KMS-11 (cell line): ENCODE data around the gene CLN5.

Source experiments
- H2AFZ ChIP-seq: fragments of 200-600 bp; sonication (generic); 2 replicates; pipeline ENCODE4 v1.6.1; 2016; ENCODE audit warnings: antibody characterized with exemption, mixed run types, low read depth
- H3K27ac ChIP-seq: fragments of 200-600 bp; sonication (generic); 2 replicates; pipeline ENCODE4 v1.6.1; 2016; ENCODE audit warnings: mild to moderate bottlenecking, mixed run types
- H3K27me3 ChIP-seq: fragments of 200-600 bp; sonication (generic); 2 replicates; pipeline ENCODE4 v1.6.1; 2017; ENCODE audit warnings: mild to moderate bottlenecking, low read depth, mixed run types, moderate library complexity; ENCODE audit not compliant: insufficient read depth
- H3K36me3 ChIP-seq: fragments of 200-600 bp; sonication (generic); 2 replicates; pipeline ENCODE4 v1.6.1; 2017; ENCODE audit warnings: mild to moderate bottlenecking, mixed run types; ENCODE audit not compliant: insufficient read depth
- H3K4me1 ChIP-seq: fragments of 200-600 bp; sonication (generic); 2 replicates; pipeline ENCODE4 v1.6.1; 2016; ENCODE audit warnings: mild to moderate bottlenecking, low read depth, mixed run types; ENCODE audit not compliant: poor library complexity, severe bottlenecking
- H3K4me2 ChIP-seq: fragments of 200-600 bp; sonication (generic); 2 replicates; pipeline ENCODE4 v1.7.0; 2016; ENCODE audit warnings: mild to moderate bottlenecking, mixed run types
- H3K4me3 ChIP-seq: fragments of 200-600 bp; sonication (generic); IDR thresholded peaks from 2 replicates; pipeline ENCODE4 v1.6.1; 2017; ENCODE audit warnings: low read depth, low read length, mixed read lengths; ENCODE audit not compliant: insufficient read depth
- H3K79me2 ChIP-seq: fragments of 200-600 bp; sonication (generic); 2 replicates; pipeline ENCODE4 v1.6.1; 2016; ENCODE audit warnings: low read depth, mixed run types; ENCODE audit not compliant: insufficient read depth
- H3K9ac ChIP-seq: fragments of 200-600 bp; sonication (generic); 2 replicates; pipeline ENCODE4 v1.6.1; 2016; ENCODE audit warnings: mild to moderate bottlenecking, mixed run types
- H4K20me1 ChIP-seq: fragments of 200-600 bp; sonication (generic); 2 replicates; pipeline ENCODE4 v1.6.1; 2016; ENCODE audit warnings: mild to moderate bottlenecking, mixed run types; ENCODE audit not compliant: insufficient read depth
- CTCF ChIP-seq: fragments of 200-600 bp; sonication (generic); conservative IDR thresholded peaks from 2 replicates; pipeline ENCODE4 v1.6.1; 2017; ENCODE audit warnings: low read depth, mild to moderate bottlenecking, antibody characterized with exemption, low read length, moderate library complexity, mixed read lengths

Gene CLN5

DNA sequence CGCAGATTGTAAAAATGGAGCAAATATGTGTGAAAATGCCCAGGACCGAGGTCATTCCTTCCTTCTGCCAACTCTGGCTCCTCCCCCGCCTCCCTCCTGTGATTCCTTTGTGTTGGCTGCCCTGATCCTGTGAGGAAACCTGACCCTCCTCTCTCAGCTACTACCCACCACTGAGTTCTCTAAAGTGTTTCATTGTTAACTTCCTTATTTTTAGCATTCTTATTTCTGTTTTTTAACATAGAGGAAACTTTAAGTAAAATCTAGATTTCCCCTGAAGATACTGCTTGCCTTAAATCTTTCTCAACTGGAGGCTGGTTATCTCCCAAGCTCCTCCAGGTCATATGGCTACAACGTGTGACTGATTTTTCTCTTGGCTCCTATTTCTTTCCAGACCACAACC, 56.8 kb downstream of the CLN5 start:
- Histone ChIP-seq H4K20me1 (no peaks in the 10 kb centered on the region), H3K27ac (no peak overlapping the region), H3K4me1 (no peaks in the 10 kb centered on the region), H3K79me2 (no peaks in the 10 kb centered on the region), H2AFZ (no peak overlapping the region), H3K36me3 (no peaks in the 10 kb centered on the region), H3K4me3 (no peak overlapping the region), H3K9ac (no peak overlapping the region), H3K4me2 (no peak overlapping the region), H3K27me3 (no peaks in the 10 kb centered on the region)
- TF ChIP-seq CTCF = no peak

DNA sequence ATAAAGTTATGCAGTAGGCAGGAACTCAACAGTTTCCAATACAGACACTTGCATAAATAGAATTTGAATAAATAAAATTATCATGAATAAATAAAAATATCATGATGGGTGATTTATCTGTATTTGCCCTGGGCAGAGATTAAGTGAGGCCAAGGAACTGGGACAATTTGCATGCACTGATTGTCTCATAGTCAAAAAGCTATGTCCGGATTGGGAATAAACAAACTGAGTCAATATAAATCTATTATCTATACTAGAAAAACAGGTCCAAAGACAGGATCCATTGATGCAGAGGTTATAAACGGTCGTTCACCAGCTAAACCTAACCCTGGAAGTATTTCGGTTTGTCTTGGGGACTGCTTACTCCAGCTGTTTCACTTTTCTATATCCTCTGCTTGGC, 61.3 kb downstream of the CLN5 start:
- TF ChIP-seq CTCF = no peak
- H3K79me2 ChIP-seq = no peaks in the 10 kb centered on the region
- no peaks in the 10 kb centered on the region for H3K36me3 ChIP-seq
- no peak overlapping the region for H3K9ac ChIP-seq
- no peak overlapping the region for H3K27ac ChIP-seq
- no peak overlapping the region for H3K4me3 ChIP-seq
- H2AFZ ChIP-seq = no peak overlapping the region
- H3K4me1 ChIP-seq = no peaks in the 10 kb centered on the region
- H4K20me1 ChIP-seq = no peaks in the 10 kb centered on the region
- no peak overlapping the region for H3K4me2 ChIP-seq
- H3K27me3 ChIP-seq = no peaks in the 10 kb centered on the region
